ENCODE results near the gene DGKD. TPM values are rescaled to one million over a fixed set of nuclear protein-coding genes. Genes with fewer than 3 reads are reported as not detected.

DGKD gene
- total RNA-seq, 1 donor from 2014 or later, result 72.5 TPM

DNA sequence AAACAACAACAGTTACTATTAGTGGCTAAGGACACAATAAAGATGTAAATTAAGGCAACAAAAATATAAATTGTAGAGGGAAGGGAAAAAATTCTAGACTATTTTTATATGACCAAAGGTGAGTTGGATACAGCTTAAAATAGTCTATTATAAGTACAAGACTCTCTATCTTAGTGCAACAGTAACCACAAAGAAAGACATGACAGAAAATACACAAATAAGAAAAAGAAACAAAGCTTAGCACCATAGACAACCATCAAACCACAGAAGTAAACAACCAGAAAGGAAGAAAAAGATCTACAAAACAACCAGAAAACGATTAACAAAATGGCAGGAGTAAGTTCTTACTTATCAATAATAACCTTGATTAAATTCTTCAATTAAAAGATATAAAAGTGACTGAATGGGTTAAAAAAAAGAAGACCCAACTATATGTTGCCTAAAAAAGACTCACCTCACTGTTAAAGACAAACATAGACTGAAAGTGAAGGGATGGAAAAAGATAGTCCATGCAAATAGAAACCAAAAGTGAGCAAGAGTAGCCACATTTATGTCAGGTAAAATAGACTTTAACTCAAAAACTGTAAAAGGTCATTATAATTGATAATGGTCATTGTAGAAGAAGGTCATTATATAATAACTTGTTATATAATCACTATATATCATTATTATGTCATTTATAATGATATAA is 149.8 kb downstream of the DGKD start:
- DNase-seq (ENCODE audit: extremely low spot score, unreplicated experiment), result no peak
- Mint-ChIP-seq H3K4me1 (ENCODE audit: unreplicated experiment) (no peaks in the 10 kb centered on the region), H3K36me3 (peaks cover 58% of the 10 kb centered on the region), H3K27ac (no peak overlapping the region), H3K9me3 (peaks cover 22% of the 10 kb centered on the region), H3K4me3 (no peak overlapping the region), H3K27me3 (no peaks in the 10 kb centered on the region)
- TF ChIP-seq, protein P1, sequence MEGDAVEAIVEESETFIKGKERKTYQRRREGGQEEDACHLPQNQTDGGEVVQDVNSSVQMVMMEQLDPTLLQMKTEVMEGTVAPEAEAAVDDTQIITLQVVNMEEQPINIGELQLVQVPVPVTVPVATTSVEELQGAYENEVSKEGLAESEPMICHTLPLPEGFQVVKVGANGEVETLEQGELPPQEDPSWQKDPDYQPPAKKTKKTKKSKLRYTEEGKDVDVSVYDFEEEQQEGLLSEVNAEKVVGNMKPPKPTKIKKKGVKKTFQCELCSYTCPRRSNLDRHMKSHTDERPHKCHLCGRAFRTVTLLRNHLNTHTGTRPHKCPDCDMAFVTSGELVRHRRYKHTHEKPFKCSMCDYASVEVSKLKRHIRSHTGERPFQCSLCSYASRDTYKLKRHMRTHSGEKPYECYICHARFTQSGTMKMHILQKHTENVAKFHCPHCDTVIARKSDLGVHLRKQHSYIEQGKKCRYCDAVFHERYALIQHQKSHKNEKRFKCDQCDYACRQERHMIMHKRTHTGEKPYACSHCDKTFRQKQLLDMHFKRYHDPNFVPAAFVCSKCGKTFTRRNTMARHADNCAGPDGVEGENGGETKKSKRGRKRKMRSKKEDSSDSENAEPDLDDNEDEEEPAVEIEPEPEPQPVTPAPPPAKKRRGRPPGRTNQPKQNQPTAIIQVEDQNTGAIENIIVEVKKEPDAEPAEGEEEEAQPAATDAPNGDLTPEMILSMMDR (conservative IDR thresholded peaks at IDR 0.05), result no peak

DNA sequence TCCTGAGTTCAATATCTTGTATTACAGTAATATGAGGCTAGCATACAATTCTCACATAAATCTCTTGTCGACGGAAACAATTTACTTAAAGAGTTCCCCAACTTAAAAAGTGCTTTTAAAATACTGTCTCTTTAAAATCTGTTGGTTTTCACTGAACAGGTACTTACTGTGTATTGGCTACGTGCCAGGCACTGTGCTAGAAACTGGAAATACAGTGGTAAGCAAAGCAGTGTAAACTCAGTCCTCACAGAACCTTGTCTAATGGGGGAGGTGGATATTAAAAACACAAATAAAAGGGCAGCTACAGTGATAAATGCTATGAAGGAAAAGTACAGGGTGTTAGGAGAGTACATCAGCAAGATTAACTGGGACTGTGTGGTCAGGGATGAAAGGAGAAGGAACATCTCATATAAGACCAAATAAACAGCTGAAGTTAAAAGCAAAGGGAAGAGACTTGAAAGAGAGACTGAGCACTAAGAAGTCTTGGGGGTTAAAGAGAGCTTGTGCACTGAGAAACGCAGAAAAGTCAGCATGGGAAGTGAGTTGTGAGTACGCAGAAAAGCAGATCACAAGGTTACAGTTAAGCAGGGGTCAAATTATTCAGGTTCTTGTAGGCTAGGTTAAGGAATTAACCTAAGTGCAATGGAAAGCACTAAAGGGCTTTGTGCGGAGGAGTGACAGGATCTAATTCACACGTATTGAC is 159.8 kb downstream of the DGKD start:
- peaks cover 10% of the 10 kb centered on the region for H3K4me1 Mint-ChIP-seq (ENCODE audit: unreplicated experiment)
- no peak for DNase-seq (ENCODE audit: extremely low spot score, unreplicated experiment)
- H3K27ac Mint-ChIP-seq, result no peak overlapping the region
- no peaks in the 10 kb centered on the region for H3K27me3 Mint-ChIP-seq
- no peaks in the 10 kb centered on the region for H3K9me3 Mint-ChIP-seq
- H3K36me3 Mint-ChIP-seq, result peaks cover 18% of the 10 kb centered on the region
- peak overlapping the region; percentile 30 for H3K4me3 Mint-ChIP-seq
- TF ChIP-seq, protein P1 (conservative IDR thresholded peaks at IDR 0.05), result no peak

DNA sequence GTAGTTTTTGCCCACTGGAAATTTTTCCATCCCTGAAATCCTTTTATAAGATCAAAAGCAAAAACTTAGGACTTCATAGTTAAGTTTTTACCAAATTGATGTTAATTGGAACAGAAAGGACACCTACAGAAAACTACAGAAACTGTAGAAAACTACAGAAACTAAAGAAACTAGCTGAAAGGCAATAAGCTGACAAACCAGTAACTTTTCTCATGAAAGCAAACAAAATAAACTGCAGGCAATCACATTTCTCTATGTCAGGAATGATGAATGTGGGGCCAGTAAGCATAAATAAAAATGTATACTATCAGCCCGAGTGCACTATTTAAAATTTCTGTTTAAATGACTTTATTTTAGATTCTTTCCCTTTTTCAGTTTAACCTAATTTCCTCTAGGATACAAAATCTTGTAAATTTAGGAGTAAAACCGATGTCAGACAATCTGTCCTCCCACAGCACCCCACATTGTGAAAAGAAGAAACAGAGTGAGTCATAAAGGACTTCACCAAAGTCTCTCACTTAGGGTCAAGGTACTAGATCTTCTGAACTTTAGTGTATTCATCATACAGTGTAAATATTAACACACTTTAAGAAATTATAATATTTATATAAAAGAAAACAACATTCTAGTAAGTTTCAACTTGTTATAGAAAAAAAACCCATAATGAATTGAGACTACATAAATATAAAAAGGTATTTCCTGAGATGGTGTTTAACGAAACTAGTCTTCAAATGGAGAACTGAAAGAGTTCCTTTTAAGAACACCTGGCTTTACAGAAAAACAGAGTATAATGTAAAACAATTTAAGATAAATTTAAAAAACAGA is 165.7 kb downstream of the DGKD start:
- H3K9me3 Mint-ChIP-seq, result no peaks in the 10 kb centered on the region
- TF ChIP-seq, protein P1 (conservative IDR thresholded peaks at IDR 0.05), result no peak
- no peak overlapping the region for H3K27ac Mint-ChIP-seq
- H3K4me3 Mint-ChIP-seq, result no peak overlapping the region
- H3K36me3 Mint-ChIP-seq, result peaks cover 24% of the 10 kb centered on the region
- no peak for DNase-seq (ENCODE audit: extremely low spot score, unreplicated experiment)
- H3K27me3 Mint-ChIP-seq, result no peaks in the 10 kb centered on the region
- H3K4me1 Mint-ChIP-seq (ENCODE audit: unreplicated experiment), result no peaks in the 10 kb centered on the region

Other genes with a start within 250 kb of the DGKD start
- gene ATG16L1, start 102.8 kb upstream of the DGKD start, total RNA-seq (ENCODE audit: low replicate concordance), result 50.3 and 123 TPM in 2 replicates
- 0.43 TPM in 1 of 2 replicates, not detected in the other for gene SAG, start 46.7 kb upstream of the DGKD start, total RNA-seq (ENCODE audit: low replicate concordance)
- 29.1 and 41.5 TPM in 2 replicates for gene USP40, start 212.3 kb downstream of the DGKD start, total RNA-seq (ENCODE audit: low replicate concordance)